GM12872 (cell line): ENCODE measurements around the gene ANKRD55.

Source experiments
- CTCF ChIP-seq: IDR thresholded peaks from 3 replicates; pipeline ENCODE4 v1.5.1; 2011; ENCODE audit warnings: low read depth, mild to moderate bottlenecking, low read length, moderate library complexity; ENCODE audit not compliant: insufficient read depth

The ANKRD55 gene

DNA sequence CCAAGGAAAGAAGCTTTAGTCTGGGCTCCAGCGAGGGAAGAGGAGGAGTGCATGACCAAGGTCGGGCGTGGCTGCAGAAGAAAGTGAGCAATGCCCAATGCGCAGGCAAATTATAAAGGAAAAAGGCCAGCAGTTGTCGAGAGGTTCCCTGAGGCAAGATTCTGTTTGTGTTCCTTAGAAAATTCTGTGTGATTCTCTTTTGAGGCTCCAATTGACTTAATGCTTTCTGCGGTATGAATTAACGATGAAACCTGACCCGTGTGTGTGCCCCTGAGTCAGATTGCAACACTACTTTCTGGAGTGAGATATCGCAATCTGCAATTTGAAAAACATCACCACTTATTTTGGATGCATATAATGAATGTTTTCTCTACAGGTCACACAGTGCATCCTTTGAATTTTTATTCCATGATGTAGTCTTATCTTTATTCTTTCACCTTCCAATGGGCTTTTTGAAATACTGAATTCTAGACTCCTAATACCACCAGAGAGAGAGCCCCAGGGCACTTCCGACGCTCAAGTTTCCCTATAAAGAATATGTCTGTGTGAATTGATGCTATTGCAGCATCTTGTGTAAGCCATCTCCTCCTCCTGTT lies 120.5 kb downstream of the ANKRD55 start:
- TF ChIP-seq CTCF: no peak

- TF ChIP-seq CTCF: no peak
Observed at GRCh38 chr5:56111404-56111781, 121.7 kb downstream of the ANKRD55 start.

GRCh38 chr5:56110646-56111403 lies 122.3 kb downstream of the ANKRD55 start:
- no peak for TF ChIP-seq CTCF

DNA sequence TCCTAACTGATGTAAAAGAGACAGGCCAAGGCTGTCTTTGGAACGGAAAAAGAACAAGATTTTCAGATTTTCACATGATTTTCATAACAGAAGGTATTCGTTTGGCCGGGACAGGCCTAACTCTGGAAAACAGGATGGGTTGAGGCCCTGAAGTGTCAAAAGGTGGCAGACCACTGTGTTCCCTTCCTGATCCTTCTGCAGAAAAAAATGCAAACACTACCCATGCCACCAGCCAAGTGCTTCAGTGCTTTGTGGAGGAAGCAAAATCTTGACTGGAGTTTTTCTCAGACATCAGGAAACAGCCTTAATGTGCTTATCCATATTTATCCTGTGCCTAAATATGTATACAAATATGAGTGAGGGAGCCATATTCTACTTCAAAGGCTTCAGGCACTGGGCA lies 124.9 kb downstream of the ANKRD55 start:
- no peak for TF ChIP-seq CTCF

- TF ChIP-seq CTCF: no peak
Observed at GRCh38 chr5:56106837-56107236, 126.3 kb downstream of the ANKRD55 start.

- TF ChIP-seq CTCF: no peak
Observed at GRCh38 chr5:56105511-56106291, 127.4 kb downstream of the ANKRD55 start.

DNA sequence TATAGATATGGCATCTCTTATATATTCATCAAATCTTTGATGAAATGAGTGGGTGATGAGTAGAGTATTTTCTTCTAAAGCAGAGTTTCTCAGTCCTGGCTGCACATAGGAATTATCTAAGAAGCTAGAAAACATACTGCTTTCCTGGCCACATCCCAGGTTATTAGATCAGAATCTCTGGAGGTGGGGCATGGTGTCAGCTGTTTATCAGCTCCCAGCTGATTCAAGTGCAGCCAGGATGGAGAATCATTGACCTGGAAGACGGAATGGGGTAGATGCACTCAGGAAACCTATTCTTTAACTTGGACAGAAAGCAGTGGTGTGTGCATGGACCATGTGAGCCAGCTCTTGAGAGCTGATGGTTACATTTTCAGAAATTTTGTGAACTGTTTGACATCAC lies 130.2 kb downstream of the ANKRD55 start:
- TF ChIP-seq CTCF: no peak
